ELF-1 (cell line): ENCODE data around the gene LILRB3.
"Not testable (repeated sequence)": the region's sequence is repeated elsewhere in the genome, so short reads cannot be mapped to it uniquely, and the experiment has no call there.

Source experiments
- DNase-seq: peaks from one replicate; pipeline ENCODE4 v3.0.0-alpha.2; 2016; ENCODE audit warnings: low read depth, low spot score

The LILRB3 gene

GRCh38 chr19:54190503-54191010 is 32.2 kb downstream of the LILRB3 start:
- DNase-seq, result peak; percentile 100

- DNase-seq, result peak; percentile 100
Measured at GRCh38 chr19:54189735-54190502, 32.9 kb downstream of the LILRB3 start.

GRCh38 chr19:54189145-54189734 is 33.6 kb downstream of the LILRB3 start, which contains the start of gene MBOAT7:
Gene MBOAT7, minus strand, starts transcription at chr19:54189580. Its CDS starts 1,072 bp downstream, at chr19:54188508.
- DNase-seq, result no peak

- DNase-seq, result no peak
Measured at GRCh38 chr19:54188215-54188871, 34.5 kb downstream of the LILRB3 start.

- no peak for DNase-seq
Measured at GRCh38 chr19:54186934-54187381, 35.8 kb downstream of the LILRB3 start.

GRCh38 chr19:54186351-54186750 is 36.5 kb downstream of the LILRB3 start:
- DNase-seq, result no peak

GRCh38 chr19:54183431-54183830 is 39.4 kb downstream of the LILRB3 start:
- no peak for DNase-seq

GRCh38 chr19:54181894-54182293 is 40.9 kb downstream of the LILRB3 start:
- DNase-seq, result not testable (repeated sequence)

- no peak for DNase-seq
Measured at GRCh38 chr19:54180691-54181091, 42.1 kb downstream of the LILRB3 start.

- DNase-seq, result peak; percentile 98
Measured at GRCh38 chr19:54179921-54180461, 42.8 kb downstream of the LILRB3 start.

- DNase-seq, result no peak
Measured at GRCh38 chr19:54179262-54179852, 43.5 kb downstream of the LILRB3 start.

- peak; percentile 73 for DNase-seq
Measured at GRCh38 chr19:54178581-54179261, 44.1 kb downstream of the LILRB3 start.

GRCh38 chr19:54173951-54174834 is 48.6 kb downstream of the LILRB3 start:
- DNase-seq, result no peak

GRCh38 chr19:54173359-54173699 is 49.5 kb downstream of the LILRB3 start:
- no peak for DNase-seq

- peak; percentile 84 for DNase-seq
Measured at GRCh38 chr19:54172471-54173358, 50.1 kb downstream of the LILRB3 start, which contains the start of gene TMC4. Gene TMC4, minus strand, starts transcription at chr19:54173160. Its CDS starts 43 bp downstream, at chr19:54173117.

- DNase-seq, result not testable (repeated sequence)
Measured at GRCh38 chr19:54171736-54172431, 50.9 kb downstream of the LILRB3 start.

GRCh38 chr19:54169149-54169740 is 53.6 kb downstream of the LILRB3 start:
- no peak for DNase-seq
